OCI-LY1 (cell line): ENCODE measurements around the gene EEF1AKMT2.

Experiments
- H2AFZ ChIP-seq: fragments of 200-600 bp; sonication (generic), shearing (Covaris generic); 2 replicates; pipeline ENCODE4 v1.6.0; 2014; ENCODE audit warnings: antibody characterized with exemption, mild to moderate bottlenecking, low read length
- H3F3A ChIP-seq: fragments of 200-600 bp; sonication (generic), shearing (Covaris generic); 2 replicates; pipeline ENCODE4 v1.6.0; 2014; ENCODE audit warnings: mild to moderate bottlenecking, antibody characterized with exemption, low read length, moderate library complexity; ENCODE audit not compliant: insufficient read depth
- H3K27ac ChIP-seq: fragments of 200-600 bp; sonication (generic); 2 replicates; pipeline ENCODE4 v1.5.1; 2014; ENCODE audit warnings: low read length, mixed run types, mild to moderate bottlenecking, low read depth; ENCODE audit not compliant: poor library complexity, severe bottlenecking
- H3K27me3 ChIP-seq: fragments of 200-600 bp; sonication (generic); 2 replicates; pipeline ENCODE4 v1.6.0; 2014; ENCODE audit warnings: antibody characterized with exemption, mild to moderate bottlenecking, low read length, moderate library complexity; ENCODE audit not compliant: insufficient read depth
- H3K36me3 ChIP-seq: fragments of 200-600 bp; sonication (generic); 2 replicates; pipeline ENCODE4 v1.6.1; 2014; ENCODE audit warnings: mild to moderate bottlenecking, antibody characterized with exemption, low read length, moderate library complexity, mixed read lengths; ENCODE audit not compliant: insufficient read depth
- H3K4me1 ChIP-seq: fragments of 200-600 bp; sonication (generic); 2 replicates; pipeline ENCODE4 v1.5.1; 2014; ENCODE audit warnings: mild to moderate bottlenecking, low read length, moderate library complexity; ENCODE audit not compliant: insufficient read depth, severe bottlenecking
- H3K4me2 ChIP-seq: fragments of 200-600 bp; sonication (generic), shearing (Covaris generic); 2 replicates; pipeline ENCODE4 v1.6.1; 2014; ENCODE audit warnings: low read length
- H3K4me3 ChIP-seq: fragments of 200-600 bp; sonication (generic); 2 replicates; pipeline ENCODE4 v1.5.1; 2014; ENCODE audit warnings: low read length, low read depth, mild to moderate bottlenecking, mixed read lengths; ENCODE audit not compliant: poor library complexity, severe bottlenecking
- H3K79me2 ChIP-seq: fragments of 200-600 bp; shearing (Covaris generic); 2 replicates; pipeline ENCODE4 v1.6.1; 2016; ENCODE audit warnings: mixed run types, low read length, mixed read lengths; ENCODE audit not compliant: insufficient read depth
- H3K9ac ChIP-seq: fragments of 200-600 bp; sonication (generic), shearing (Covaris generic); 2 replicates; pipeline ENCODE4 v1.6.1; 2014; ENCODE audit warnings: mild to moderate bottlenecking, low read length, mixed read lengths
- H3K9me2 ChIP-seq: fragments of 200-600 bp; sonication (generic), shearing (Covaris generic); 2 replicates; pipeline ENCODE4 v1.6.1; 2014; ENCODE audit warnings: low read depth, mild to moderate bottlenecking, low read length, mixed read lengths
- H3K9me3 ChIP-seq: fragments of 200-600 bp; shearing (Covaris generic); 2 replicates; pipeline ENCODE4 v1.6.1; 2014; ENCODE audit warnings: low read length, mixed read lengths
- H4K20me1 ChIP-seq: fragments of 200-600 bp; sonication (generic), shearing (Covaris generic); 2 replicates; pipeline ENCODE4 v1.6.0; 2016; ENCODE audit warnings: mild to moderate bottlenecking, low read length; ENCODE audit not compliant: insufficient read depth
- CTCF ChIP-seq: fragments of 200-600 bp; sonication (generic), shearing (Covaris generic); IDR thresholded peaks from 2 replicates; pipeline ENCODE4 v1.5.1; 2017; ENCODE audit warnings: mild to moderate bottlenecking, antibody characterized with exemption, low read length, moderate library complexity, mixed read lengths
- EZH2 ChIP-seq: fragments of 200-600 bp; sonication (generic), shearing (Covaris generic); IDR thresholded peaks from 2 replicates; pipeline ENCODE4 v1.8.0; 2017; ENCODE audit warnings: borderline replicate concordance, mixed run types, mild to moderate bottlenecking, antibody characterized with exemption, low read length, moderate library complexity, mixed read lengths

EEF1AKMT2 gene

GRCh38 chr10:124715439-124715838 is 76.2 kb downstream of the EEF1AKMT2 start:
- H3K27me3 ChIP-seq: no peaks in the 10 kb centered on the region
- no peaks in the 10 kb centered on the region for H4K20me1 ChIP-seq

GRCh38 chr10:124713679-124714255 is 77.9 kb downstream of the EEF1AKMT2 start:
- Histone ChIP-seq H3K4me1 (peaks cover 77% of the 10 kb centered on the region), H3K4me3 (no peak overlapping the region), H3K36me3 (peaks cover 30% of the 10 kb centered on the region), H3K9me3 (no peaks in the 10 kb centered on the region), H3K79me2 (peaks cover 65% of the 10 kb centered on the region), H3K27ac (no peak overlapping the region), H3K9ac (no peak overlapping the region), H3K4me2 (no peak overlapping the region), H3K27me3 (no peaks in the 10 kb centered on the region), H3K9me2 (no peaks in the 10 kb centered on the region), H3F3A (no peaks in the 10 kb centered on the region), H2AFZ (no peak overlapping the region), H4K20me1 (no peaks in the 10 kb centered on the region)
- TF ChIP-seq CTCF: no peak
- no peak for TF ChIP-seq EZH2

More at GRCh38 chr10:124715439-124715838, 76.2 kb downstream of the EEF1AKMT2 start:
- H3K9ac ChIP-seq: no peak overlapping the region
- no peak overlapping the region for H3K27ac ChIP-seq
- H3F3A ChIP-seq: 0 out of 2 replicates have a peak, but pooled peaks cover 4% of the 10 kb centered on the region
- H3K4me3 ChIP-seq: no peak overlapping the region
- peaks cover 30% of the 10 kb centered on the region for H3K36me3 ChIP-seq
- H3K79me2 ChIP-seq: peaks cover 65% of the 10 kb centered on the region
- no peak overlapping the region for H3K4me2 ChIP-seq
- TF ChIP-seq EZH2 (no peak), CTCF (no peak)
- H3K9me2 ChIP-seq: no peaks in the 10 kb centered on the region
- H3K4me1 ChIP-seq: peaks cover 78% of the 10 kb centered on the region
- H3K9me3 ChIP-seq: no peaks in the 10 kb centered on the region
- no peak overlapping the region for H2AFZ ChIP-seq

GRCh38 chr10:124712704-124713407 is 78.8 kb downstream of the EEF1AKMT2 start:
- H3K4me2 ChIP-seq: no peak overlapping the region
- no peaks in the 10 kb centered on the region for H3K27me3 ChIP-seq
- peaks cover 64% of the 10 kb centered on the region for H3K79me2 ChIP-seq
- H3K9me2 ChIP-seq: no peaks in the 10 kb centered on the region
- H3K9ac ChIP-seq: no peak overlapping the region
- H2AFZ ChIP-seq: no peak overlapping the region
- no peak overlapping the region for H3K4me3 ChIP-seq
- peaks cover 30% of the 10 kb centered on the region for H3K36me3 ChIP-seq
- H3K9me3 ChIP-seq: no peaks in the 10 kb centered on the region
- TF ChIP-seq EZH2 (no peak), CTCF (no peak)
- no peak overlapping the region for H3K27ac ChIP-seq
- peaks cover 76% of the 10 kb centered on the region for H3K4me1 ChIP-seq
- no peaks in the 10 kb centered on the region for H3F3A ChIP-seq
- no peaks in the 10 kb centered on the region for H4K20me1 ChIP-seq
